GM12878 (cell line): Measurements from ENCODE around the gene ADGRD1.

Experiments used
- BACH1 ChIP-seq: fragments of 450-650 bp; IDR thresholded peaks from 2 replicates; pipeline ENCODE4 v1.6.1; 2017; ENCODE audit warnings: mild to moderate bottlenecking, borderline replicate concordance
- CTCF ChIP-seq, 3 experiments: IDR thresholded peaks in 2 of 3; conservative IDR thresholded peaks in 1 of 3; 2 replicates each; pipeline ENCODE4 v1.5.1; 2011; ENCODE audit warnings: low read depth in 3 of 3, low read length in 3 of 3, mild to moderate bottlenecking in 3 of 3, control low read depth in 2 of 3, moderate library complexity in 2 of 3, inconsistent platforms in 1 of 3, mixed read lengths in 1 of 3; ENCODE audit not compliant: control insufficient read depth in 2 of 3, insufficient read depth in 1 of 3; ENCODE audit errors: extremely low read depth in 1 of 3
- EP300 ChIP-seq, 2 experiments: fragments of 150-350 bp in 1 of 2; IDR thresholded peaks; 2 replicates each; pipeline ENCODE4 v1.6.1; 2011 to 2012; ENCODE audit warnings: low read depth in 2 of 2, low read length in 2 of 2, borderline replicate concordance in 1 of 2, improper control_type of control experiment in 1 of 2, inconsistent platforms in 1 of 2; ENCODE audit not compliant: control insufficient read depth in 1 of 2
- JUND ChIP-seq: IDR thresholded peaks from 2 replicates; pipeline ENCODE4 v1.6.1; 2012; ENCODE audit warnings: low read depth, mild to moderate bottlenecking, low read length, improper control_type of control experiment, moderate library complexity
- KDM1A ChIP-seq: fragments of 200-600 bp; sonication (generic); IDR thresholded peaks from 2 replicates; pipeline ENCODE4 v1.6.1; 2016; ENCODE audit warnings: borderline replicate concordance
- MXI1 ChIP-seq: fragments of 150-350 bp; IDR thresholded peaks from 2 replicates; pipeline ENCODE4 v1.6.1; 2011; ENCODE audit warnings: low read depth, mild to moderate bottlenecking, inconsistent platforms, low read length, improper control_type of control experiment
- POLR2A ChIP-seq: IDR thresholded peaks from 2 replicates; pipeline ENCODE4 v1.6.1; 2011; ENCODE audit warnings: low read depth, mild to moderate bottlenecking, low read length
- RAD51 ChIP-seq: fragments of 450-650 bp; IDR thresholded peaks from 2 replicates; pipeline ENCODE4 v1.6.1; 2016; ENCODE audit warnings: moderate library complexity, mild to moderate bottlenecking, inconsistent platforms
- RCOR1 ChIP-seq: conservative IDR thresholded peaks from 2 replicates; pipeline ENCODE4 v1.6.1; 2012; ENCODE audit warnings: low read depth, low read length, improper control_type of control experiment
- RFX5 ChIP-seq: IDR thresholded peaks from 2 replicates; pipeline ENCODE4 v1.6.1; 2011; ENCODE audit warnings: low read depth, low read length, improper control_type of control experiment
- SP1 ChIP-seq: IDR thresholded peaks from one replicate; pipeline ENCODE4 v1.6.1; 2011; ENCODE audit warnings: low read depth, low read length

DNA sequence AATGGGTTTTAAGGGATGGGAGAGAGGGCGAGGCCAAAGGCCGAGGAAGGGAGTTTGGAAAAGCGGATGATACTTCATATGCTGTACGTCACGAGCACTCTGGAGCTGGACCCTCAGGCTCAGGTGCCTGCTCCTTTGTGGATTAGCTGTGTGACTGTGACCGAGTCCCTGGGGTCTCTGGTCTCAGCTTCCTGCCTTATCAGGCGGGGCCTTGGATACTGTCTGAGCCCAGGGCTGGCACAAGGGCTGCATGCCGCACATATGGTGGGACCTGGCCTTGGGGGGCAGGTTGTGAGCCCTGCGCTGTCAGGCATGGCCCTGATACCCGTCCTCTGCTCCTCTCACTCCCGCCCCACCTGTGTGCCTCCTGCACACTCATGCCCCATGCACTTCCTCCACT lies 95.3 kb downstream of the ADGRD1 start:
- TF ChIP-seq KDM1A = no peak
- TF ChIP-seq CTCF (IDR thresholded peaks at IDR 0.05 in 2 of 3, conservative IDR thresholded peaks at IDR 0.05 in 1 of 3; ENCODE audit: control insufficient read depth in 2 of 3, extremely low read depth in 1 of 3, insufficient read depth in 1 of 3, low read depth in 3 of 3, low read length in 3 of 3) = no peak
- no peak for TF ChIP-seq SP1
- TF ChIP-seq EP300 (IDR thresholded peaks at IDR 0.05; ENCODE audit: borderline replicate concordance in 1 of 2, control insufficient read depth in 1 of 2, low read depth in 2 of 2, low read length in 2 of 2) = no peak
- TF ChIP-seq RCOR1 = no peak
- TF ChIP-seq RAD51 = no peak
- TF ChIP-seq POLR2A = no peak
- no peak for TF ChIP-seq BACH1
- TF ChIP-seq MXI1 = no peak
- no peak for TF ChIP-seq RFX5
- no peak for TF ChIP-seq JUND
